ENCODE results near the gene KAT2A.
A peak's percentile ranks its signal among the peaks of the same experiment; 100 is the strongest.

The KAT2A gene

GRCh38 chr17:42127414-42127813, 6.2 kb upstream of the KAT2A start:
- DNase-seq (ENCODE audit: low read depth), result no peak
- no peak overlapping the region for H3K4me3 ChIP-seq (ENCODE audit: low read depth, low read length)
- TF ChIP-seq CTCF (conservative IDR thresholded peaks at IDR 0.05; ENCODE audit: low read depth, low read length), result no peak

- no peak for DNase-seq (ENCODE audit: low read depth)
- TF ChIP-seq CTCF (conservative IDR thresholded peaks at IDR 0.05; ENCODE audit: low read depth, low read length), result no peak
Observed at GRCh38 chr17:42126836-42127235, 5.7 kb upstream of the KAT2A start.

GRCh38 chr17:42125565-42125964, 4.4 kb upstream of the KAT2A start:
- H3K4me3 ChIP-seq (ENCODE audit: low read depth, low read length), result no peak overlapping the region
- no peak for TF ChIP-seq CTCF (conservative IDR thresholded peaks at IDR 0.05; ENCODE audit: low read depth, low read length)
- DNase-seq (ENCODE audit: low read depth), result no peak

More at GRCh38 chr17:42126836-42127235, 5.7 kb upstream of the KAT2A start:
- H3K4me3 ChIP-seq (ENCODE audit: low read depth, low read length), result no peak overlapping the region

- DNase-seq (ENCODE audit: low read depth), result no peak
- H3K4me3 ChIP-seq (ENCODE audit: low read depth, low read length), result no peak overlapping the region
- TF ChIP-seq CTCF (conservative IDR thresholded peaks at IDR 0.05; ENCODE audit: low read depth, low read length), result peak; percentile 24
Observed at GRCh38 chr17:42124256-42124655, 3.1 kb upstream of the KAT2A start.

- TF ChIP-seq CTCF (conservative IDR thresholded peaks at IDR 0.05; ENCODE audit: low read depth, low read length), result no peak
- H3K4me3 ChIP-seq (ENCODE audit: low read depth, low read length), result no peak within 1 kb of the TSS
- DNase-seq (ENCODE audit: low read depth), result no peak
Observed at GRCh38 chr17:42122371-42123303, 1.5 kb upstream of the KAT2A start, which contains the start of gene HSPB9. Gene HSPB9, plus strand, starts transcription at chr17:42122804. Its CDS starts 47 bp downstream, at chr17:42122851.

- peak overlapping the region; percentile 66 for H3K4me3 ChIP-seq (ENCODE audit: low read depth, low read length)
- no peak for DNase-seq (ENCODE audit: low read depth)
- no peak for TF ChIP-seq CTCF (conservative IDR thresholded peaks at IDR 0.05; ENCODE audit: low read depth, low read length)
Observed at GRCh38 chr17:42120161-42120769, 902 bp downstream of the KAT2A start.

Measured in choroid plexus epithelial cell (primary cell).